GM12872 (cell line): ENCODE data around the gene KIF1C.

Experiments used
- CTCF ChIP-seq: IDR thresholded peaks from 3 replicates; pipeline ENCODE4 v1.5.1; 2011; ENCODE audit warnings: low read depth, mild to moderate bottlenecking, low read length, moderate library complexity; ENCODE audit not compliant: insufficient read depth

The KIF1C gene

GRCh38 chr17:4965311-4965986 is 32.3 kb upstream of the KIF1C start:
- TF ChIP-seq CTCF, result no peak

- no peak for TF ChIP-seq CTCF
Observed at GRCh38 chr17:4966844-4967538, 30.8 kb upstream of the KIF1C start.

- no peak for TF ChIP-seq CTCF
Observed at GRCh38 chr17:4967539-4968485, 29.9 kb upstream of the KIF1C start, which contains the start of gene SPAG7. Gene SPAG7 (minus strand): TSS chr17:4967817. CDS start chr17:4967804, 13 bp downstream.

- TF ChIP-seq CTCF, result no peak
Observed at GRCh38 chr17:4968486-4969046, 29.2 kb upstream of the KIF1C start.

GRCh38 chr17:4969047-4969550 is 28.7 kb upstream of the KIF1C start:
- TF ChIP-seq CTCF, result no peak

GRCh38 chr17:4969551-4970173 is 28.1 kb upstream of the KIF1C start:
- no peak for TF ChIP-seq CTCF
